SK-N-SH treated with all-trans-retinoic acid at 6 μM for 48 hours (cell line): ENCODE results near the gene TUBB4B.

Experiments
- ATAC-seq: fragments of 200-7000 bp; cut with Tn5 transposase; 3 replicates; pipeline ENCODE4 v1.9.1; 2020; ENCODE audit warnings: mild to moderate bottlenecking, moderate library complexity
- ARNTL ChIP-seq: fragments of 450-650 bp; formaldehyde crosslinking; IDR thresholded peaks from 2 replicates; pipeline ENCODE4 v1.5.0; 2020; ENCODE audit warnings: low read depth, mild to moderate bottlenecking, moderate library complexity, borderline replicate concordance
- BACH2 ChIP-seq: fragments of 250-450 bp; sonication (Bioruptor Pico); IDR thresholded peaks from 2 replicates; pipeline ENCODE4 v1.9.0; 2021; ENCODE audit warnings: mild to moderate bottlenecking, borderline replicate concordance
- CSDC2 ChIP-seq: fragments of 250-450 bp; sonication (Bioruptor Pico); IDR thresholded peaks from 2 replicates; pipeline ENCODE4 v1.5.0; 2020; ENCODE audit warnings: mild to moderate bottlenecking, moderate library complexity
- CSRNP3 ChIP-seq: fragments of 250-450 bp; sonication (Bioruptor Pico); IDR thresholded peaks from 2 replicates; pipeline ENCODE4 v1.5.1; 2021; ENCODE audit warnings: mild to moderate bottlenecking, moderate library complexity
- ESRRG ChIP-seq: fragments of 250-450 bp; sonication (Bioruptor Pico); IDR thresholded peaks from 2 replicates; pipeline ENCODE4 v1.6.1; 2021; ENCODE audit warnings: mild to moderate bottlenecking
- GLIS3 ChIP-seq: fragments of 250-450 bp; sonication (Bioruptor Pico); IDR thresholded peaks from 2 replicates; pipeline ENCODE4 v1.5.0; 2020; ENCODE audit warnings: mild to moderate bottlenecking, moderate library complexity
- ISL1 ChIP-seq: fragments of 250-450 bp; sonication (Bioruptor Pico); IDR thresholded peaks from 2 replicates; pipeline ENCODE4 v2.1.2; 2022; ENCODE audit warnings: mild to moderate bottlenecking, moderate library complexity
- OSR1 ChIP-seq: fragments of 250-450 bp; sonication (Bioruptor Pico); IDR thresholded peaks from 2 replicates; pipeline ENCODE4 v1.8.0; 2022; ENCODE audit warnings: moderate library complexity, mild to moderate bottlenecking, inconsistent platforms
- PPARA ChIP-seq: fragments of 250-450 bp; sonication (Bioruptor Pico); IDR thresholded peaks from 2 replicates; pipeline ENCODE4 v1.5.0; 2020; ENCODE audit warnings: mild to moderate bottlenecking, borderline replicate concordance
- RARB ChIP-seq: fragments of 250-450 bp; sonication (Bioruptor Pico); IDR thresholded peaks from 2 replicates; pipeline ENCODE4 v1.8.0; 2021; ENCODE audit warnings: mild to moderate bottlenecking, moderate library complexity
- TCF4 ChIP-seq: fragments of 250-450 bp; sonication (Bioruptor Pico); IDR thresholded peaks from 2 replicates; pipeline ENCODE4 v1.8.0; 2021; ENCODE audit warnings: mild to moderate bottlenecking, moderate library complexity, borderline replicate concordance
- TOX ChIP-seq: fragments of 250-450 bp; sonication (Bioruptor Pico); IDR thresholded peaks from 2 replicates; pipeline ENCODE4 v1.8.0; 2021; ENCODE audit warnings: mild to moderate bottlenecking, moderate library complexity, borderline replicate concordance
- ZC3H10 ChIP-seq: fragments of 250-450 bp; sonication (Bioruptor Pico); IDR thresholded peaks from 2 replicates; pipeline ENCODE4 v1.5.1; 2021; ENCODE audit warnings: mild to moderate bottlenecking, moderate library complexity
- ZFP3 ChIP-seq: fragments of 250-450 bp; sonication (Bioruptor Pico); IDR thresholded peaks from 2 replicates; pipeline ENCODE4 v1.5.0; 2020; ENCODE audit warnings: mild to moderate bottlenecking, moderate library complexity
- ZFP30 ChIP-seq: fragments of 450-650 bp; formaldehyde crosslinking; IDR thresholded peaks from 2 replicates; pipeline ENCODE4 v1.5.0; 2022; ENCODE audit warnings: mild to moderate bottlenecking, moderate library complexity
- ZNF565 ChIP-seq: fragments of 450-650 bp; formaldehyde crosslinking; conservative IDR thresholded peaks from 2 replicates; pipeline ENCODE4 v1.5.0; 2020; ENCODE audit warnings: low read depth, mild to moderate bottlenecking, moderate library complexity
- ZNF70 ChIP-seq: fragments of 450-650 bp; formaldehyde crosslinking; IDR thresholded peaks from 2 replicates; pipeline ENCODE4 v1.5.0; 2020; ENCODE audit warnings: mild to moderate bottlenecking, moderate library complexity
- ZNF8 ChIP-seq: fragments of 450-650 bp; formaldehyde crosslinking; IDR thresholded peaks from 2 replicates; pipeline ENCODE4 v1.5.0; 2020; ENCODE audit warnings: mild to moderate bottlenecking, moderate library complexity
- TF ChIP-seq, protein P1 (sequence below): fragments of 250-450 bp; sonication (Bioruptor Pico); IDR thresholded peaks from 2 replicates; pipeline ENCODE4 v1.8.0; 2020; ENCODE audit warnings: mild to moderate bottlenecking, moderate library complexity, borderline replicate concordance
- TF ChIP-seq, protein P2 (sequence below): fragments of 250-450 bp; sonication (Bioruptor Pico); IDR thresholded peaks from 2 replicates; pipeline ENCODE4 v1.5.0; 2020; ENCODE audit warnings: mild to moderate bottlenecking, moderate library complexity
- TF ChIP-seq, protein P3 (sequence below): fragments of 250-450 bp; sonication (Bioruptor Pico); IDR thresholded peaks from 2 replicates; pipeline ENCODE4 v1.8.0; 2021; ENCODE audit warnings: low read depth, mild to moderate bottlenecking, moderate library complexity, borderline replicate concordance

Gene TUBB4B

GRCh38 chr9:137192448-137192780 lies 48.7 kb upstream of the TUBB4B start:
- TF ChIP-seq ZNF70 (no peak), CSDC2 (CRISPR knock-in tag) (no peak), ESRRG (no peak)
- no peak for ATAC-seq

- TF ChIP-seq BACH2 (CRISPR knock-in tag) (no peak), ZNF8 (CRISPR knock-in tag) (no peak), PPARA (CRISPR knock-in tag) (no peak), CSRNP3 (CRISPR knock-in tag) (no peak), RARB (no peak), GLIS3 (CRISPR knock-in tag) (no peak), CSDC2 (CRISPR knock-in tag) (no peak), ZFP3 (CRISPR knock-in tag) (no peak), ZNF565 (CRISPR knock-in tag) (no peak), OSR1 (CRISPR knock-in tag) (no peak), ESRRG (no peak)
- TF ChIP-seq, protein P1, sequence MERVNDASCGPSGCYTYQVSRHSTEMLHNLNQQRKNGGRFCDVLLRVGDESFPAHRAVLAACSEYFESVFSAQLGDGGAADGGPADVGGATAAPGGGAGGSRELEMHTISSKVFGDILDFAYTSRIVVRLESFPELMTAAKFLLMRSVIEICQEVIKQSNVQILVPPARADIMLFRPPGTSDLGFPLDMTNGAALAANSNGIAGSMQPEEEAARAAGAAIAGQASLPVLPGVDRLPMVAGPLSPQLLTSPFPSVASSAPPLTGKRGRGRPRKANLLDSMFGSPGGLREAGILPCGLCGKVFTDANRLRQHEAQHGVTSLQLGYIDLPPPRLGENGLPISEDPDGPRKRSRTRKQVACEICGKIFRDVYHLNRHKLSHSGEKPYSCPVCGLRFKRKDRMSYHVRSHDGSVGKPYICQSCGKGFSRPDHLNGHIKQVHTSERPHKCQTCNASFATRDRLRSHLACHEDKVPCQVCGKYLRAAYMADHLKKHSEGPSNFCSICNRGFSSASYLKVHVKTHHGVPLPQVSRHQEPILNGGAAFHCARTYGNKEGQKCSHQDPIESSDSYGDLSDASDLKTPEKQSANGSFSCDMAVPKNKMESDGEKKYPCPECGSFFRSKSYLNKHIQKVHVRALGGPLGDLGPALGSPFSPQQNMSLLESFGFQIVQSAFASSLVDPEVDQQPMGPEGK (CRISPR knock-in tag), result no peak
- TF ChIP-seq, protein P2, sequence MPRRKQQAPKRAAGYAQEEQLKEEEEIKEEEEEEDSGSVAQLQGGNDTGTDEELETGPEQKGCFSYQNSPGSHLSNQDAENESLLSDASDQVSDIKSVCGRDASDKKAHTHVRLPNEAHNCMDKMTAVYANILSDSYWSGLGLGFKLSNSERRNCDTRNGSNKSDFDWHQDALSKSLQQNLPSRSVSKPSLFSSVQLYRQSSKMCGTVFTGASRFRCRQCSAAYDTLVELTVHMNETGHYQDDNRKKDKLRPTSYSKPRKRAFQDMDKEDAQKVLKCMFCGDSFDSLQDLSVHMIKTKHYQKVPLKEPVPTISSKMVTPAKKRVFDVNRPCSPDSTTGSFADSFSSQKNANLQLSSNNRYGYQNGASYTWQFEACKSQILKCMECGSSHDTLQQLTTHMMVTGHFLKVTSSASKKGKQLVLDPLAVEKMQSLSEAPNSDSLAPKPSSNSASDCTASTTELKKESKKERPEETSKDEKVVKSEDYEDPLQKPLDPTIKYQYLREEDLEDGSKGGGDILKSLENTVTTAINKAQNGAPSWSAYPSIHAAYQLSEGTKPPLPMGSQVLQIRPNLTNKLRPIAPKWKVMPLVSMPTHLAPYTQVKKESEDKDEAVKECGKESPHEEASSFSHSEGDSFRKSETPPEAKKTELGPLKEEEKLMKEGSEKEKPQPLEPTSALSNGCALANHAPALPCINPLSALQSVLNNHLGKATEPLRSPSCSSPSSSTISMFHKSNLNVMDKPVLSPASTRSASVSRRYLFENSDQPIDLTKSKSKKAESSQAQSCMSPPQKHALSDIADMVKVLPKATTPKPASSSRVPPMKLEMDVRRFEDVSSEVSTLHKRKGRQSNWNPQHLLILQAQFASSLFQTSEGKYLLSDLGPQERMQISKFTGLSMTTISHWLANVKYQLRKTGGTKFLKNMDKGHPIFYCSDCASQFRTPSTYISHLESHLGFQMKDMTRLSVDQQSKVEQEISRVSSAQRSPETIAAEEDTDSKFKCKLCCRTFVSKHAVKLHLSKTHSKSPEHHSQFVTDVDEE (CRISPR knock-in tag), result no peak
- no peak for ATAC-seq
These were observed 48.2 kb upstream of the TUBB4B start for GRCh38 chr9:137192859-137193258.

GRCh38 chr9:137193771-137194170 lies 47.3 kb upstream of the TUBB4B start:
- ATAC-seq, result no peak
- TF ChIP-seq ZNF565 (CRISPR knock-in tag) (no peak), ZC3H10 (CRISPR knock-in tag) (no peak), TOX (CRISPR knock-in tag) (no peak)

DNA sequence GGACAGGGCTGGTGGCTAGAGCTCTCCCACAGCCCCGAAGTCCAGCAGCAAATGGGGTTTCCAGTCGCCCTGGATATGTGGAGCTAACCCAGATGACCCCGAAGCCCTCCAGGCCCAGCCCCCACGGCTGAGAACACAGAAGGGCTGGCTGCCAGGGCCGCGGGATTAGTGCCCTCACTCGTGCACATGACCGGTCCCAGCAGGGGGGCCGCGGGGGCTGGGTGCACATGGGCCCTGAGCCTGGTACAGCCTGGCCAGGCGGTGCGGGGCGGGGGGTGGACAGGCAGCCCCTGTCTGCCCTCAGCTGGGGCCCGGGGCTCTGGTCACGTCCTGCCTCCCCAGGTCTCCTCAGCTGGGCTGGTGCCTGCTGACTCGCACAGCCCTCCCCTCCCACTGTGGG lies 46.7 kb upstream of the TUBB4B start:
- TF ChIP-seq BACH2 (CRISPR knock-in tag) (no peak), ZNF70 (no peak), ARNTL (no peak), ZFP3 (CRISPR knock-in tag) (no peak)
- ATAC-seq, result no peak

DNA sequence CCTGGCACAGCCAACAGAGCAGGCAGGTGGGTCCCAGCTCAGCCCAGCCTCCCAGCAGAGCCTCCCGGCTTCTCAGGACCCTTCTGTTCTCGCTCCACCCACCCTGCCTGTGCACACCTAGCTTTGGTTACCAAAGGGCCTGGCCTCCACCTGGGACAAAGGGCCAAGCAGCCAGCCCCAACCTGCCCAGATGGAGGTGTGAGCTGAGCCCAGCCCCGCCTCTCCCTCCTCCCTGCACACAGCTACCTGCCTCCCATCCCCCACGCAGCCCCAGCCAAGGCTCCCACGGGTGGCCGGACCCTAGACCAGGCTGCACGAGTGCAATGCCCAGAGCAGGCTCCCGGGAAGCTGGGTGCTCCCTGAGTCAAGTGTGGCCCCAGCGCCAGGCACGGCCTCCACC lies 46.2 kb upstream of the TUBB4B start:
- TF ChIP-seq TOX (CRISPR knock-in tag) (no peak), PPARA (CRISPR knock-in tag) (no peak), RARB (no peak), OSR1 (CRISPR knock-in tag) (no peak), ISL1 (no peak), ZNF8 (CRISPR knock-in tag) (no peak), ZNF70 (no peak), ZC3H10 (CRISPR knock-in tag) (no peak), GLIS3 (CRISPR knock-in tag) (no peak), CSRNP3 (CRISPR knock-in tag) (no peak), TCF4 (no peak), ZFP3 (CRISPR knock-in tag) (no peak), CSDC2 (CRISPR knock-in tag) (no peak), ZFP30 (CRISPR knock-in tag) (no peak)
- TF ChIP-seq, protein P3, sequence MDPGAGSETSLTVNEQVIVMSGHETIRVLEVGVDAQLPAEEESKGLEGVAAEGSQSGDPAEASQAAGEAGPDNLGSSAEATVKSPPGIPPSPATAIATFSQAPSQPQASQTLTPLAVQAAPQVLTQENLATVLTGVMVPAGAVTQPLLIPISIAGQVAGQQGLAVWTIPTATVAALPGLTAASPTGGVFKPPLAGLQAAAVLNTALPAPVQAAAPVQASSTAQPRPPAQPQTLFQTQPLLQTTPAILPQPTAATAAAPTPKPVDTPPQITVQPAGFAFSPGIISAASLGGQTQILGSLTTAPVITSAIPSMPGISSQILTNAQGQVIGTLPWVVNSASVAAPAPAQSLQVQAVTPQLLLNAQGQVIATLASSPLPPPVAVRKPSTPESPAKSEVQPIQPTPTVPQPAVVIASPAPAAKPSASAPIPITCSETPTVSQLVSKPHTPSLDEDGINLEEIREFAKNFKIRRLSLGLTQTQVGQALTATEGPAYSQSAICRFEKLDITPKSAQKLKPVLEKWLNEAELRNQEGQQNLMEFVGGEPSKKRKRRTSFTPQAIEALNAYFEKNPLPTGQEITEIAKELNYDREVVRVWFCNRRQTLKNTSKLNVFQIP, result no peak
- TF ChIP-seq, protein P1 (CRISPR knock-in tag), result no peak
- TF ChIP-seq, all 23 proteins: peak for 0
- ATAC-seq, result no peak
